Breast epithelium (tissue), 4 donors: ENCODE results near the gene CITED1. TPM values are rescaled to one million over a fixed set of nuclear protein-coding genes. Genes with fewer than 3 reads are reported as not detected.

Experiments
- DNase-seq, 2 donors: peaks; one replicate each; pipeline ENCODE4 v3.0.0-alpha.2; 2019; ENCODE audit warnings: low spot score in 2 of 2
- H3K27ac ChIP-seq, 2 donors: fragments of 200-600 bp; sonication (generic) in 1 of 2; one replicate each; pipeline ENCODE4 v1.5.1; 2016 to 2019; ENCODE audit warnings: mild to moderate bottlenecking in 1 of 2
- H3K27me3 ChIP-seq, 2 donors: fragments of 200-600 bp; sonication (generic) in 1 of 2; one replicate each; pipeline versions ENCODE4 v1.5.1 to v1.6.0; 2017 to 2019; ENCODE audit warnings: control low read depth in 1 of 2, mild to moderate bottlenecking in 1 of 2
- H3K36me3 ChIP-seq: fragments of 200-600 bp; one replicate; pipeline ENCODE4 v1.5.1; 2019
- H3K4me1 ChIP-seq, 2 donors: fragments of 200-600 bp; sonication (generic); one replicate each; pipeline ENCODE4 v1.5.1; 2016 to 2019; ENCODE audit warnings: control low read depth in 1 of 2
- H3K4me3 ChIP-seq, 3 donors: fragments of 200-600 bp; sonication (generic); 1 replicate in 2 of 3; 2 replicates in 1 of 3; pipeline ENCODE4 v1.5.1; 2016 to 2019; ENCODE audit warnings: mild to moderate bottlenecking in 3 of 3, moderate library complexity in 2 of 3
- H3K9me3 ChIP-seq, 2 donors: fragments of 200-600 bp; sonication (generic) in 1 of 2; one replicate each; pipeline ENCODE4 v1.5.1; 2016 to 2019; ENCODE audit warnings: control low read depth in 1 of 2
- POLR2A ChIP-seq: fragments of 450-650 bp; IDR thresholded peaks from one replicate; pipeline ENCODE4 v1.6.1; 2016; ENCODE audit warnings: antibody characterized with exemption, mild to moderate bottlenecking, moderate library complexity
- POLR2AphosphoS5 ChIP-seq, 3 donors: sonication (generic); formaldehyde crosslinking; IDR thresholded peaks; one replicate each; pipeline ENCODE4 v1.6.1; 2017; ENCODE audit warnings: antibody characterized with exemption in 3 of 3
- intact Hi-C: fragments of 100-400 bp; cut with DNase I; formaldehyde crosslinking; loops from one replicate; pipeline ENCODE4 v1.15.1; 2023; ENCODE audit warnings: low total_unique reads
- total RNA-seq, 3 donors: library from RNA; depleted of rRNA; stranded (reverse); fragments of >200 nt; gene quantifications; one replicate each; pipeline ENCODE4 v1.1.0, GENCODE V29; 2016
- TF ChIP-seq, protein P1 (sequence below), 3 donors: fragments of 450-650 bp; IDR thresholded peaks; one replicate each; pipeline ENCODE4 v1.5.1; 2016 to 2017; ENCODE audit warnings: antibody characterized with exemption in 3 of 3, mild to moderate bottlenecking in 3 of 3, moderate library complexity in 3 of 3

The CITED1 gene
- total RNA-seq, 3 donors from 2014 or later, result 0.32 to 28.2 (median 24.6) TPM

DNA sequence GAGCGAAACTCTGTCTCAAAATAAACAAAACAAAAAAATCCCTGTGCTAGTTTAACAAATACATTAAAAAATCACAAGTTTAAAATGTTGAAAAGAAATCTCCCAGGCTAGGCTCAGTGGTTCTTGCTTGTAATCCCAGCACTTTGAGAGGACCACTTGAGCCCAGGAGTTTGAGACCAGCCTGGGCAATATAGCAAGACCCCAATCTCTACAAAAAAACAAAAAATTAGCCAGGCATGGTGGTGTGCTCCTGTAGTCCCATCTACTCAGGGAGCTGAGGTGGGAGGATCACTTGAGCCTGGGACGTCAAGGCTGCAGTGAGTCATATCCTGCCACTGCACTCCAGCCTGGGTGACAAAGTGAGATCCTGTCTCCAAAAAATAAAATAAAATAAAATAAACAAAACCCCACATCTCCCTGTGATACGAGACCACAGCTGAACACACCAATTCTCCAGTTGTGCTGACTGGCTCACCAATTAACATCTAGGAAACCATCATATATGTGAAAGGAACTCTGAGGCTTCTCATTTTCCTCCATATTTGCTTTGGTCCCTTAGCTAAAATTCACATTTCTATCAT, 36.0 kb downstream of the CITED1 start:
- intact Hi-C loops, result no loop called here
- H3K27ac ChIP-seq, result peak overlapping the region in 1 of 2 donors; percentile 20
- no peaks in the 10 kb centered on the region for H3K27me3 ChIP-seq
- DNase-seq, result no peak
- H3K9me3 ChIP-seq, result no peaks in the 10 kb centered on the region
- TF ChIP-seq POLR2A (no peak), POLR2AphosphoS5 (IDR thresholded peaks at IDR 0.05) (no peak)
- TF ChIP-seq, protein P1, sequence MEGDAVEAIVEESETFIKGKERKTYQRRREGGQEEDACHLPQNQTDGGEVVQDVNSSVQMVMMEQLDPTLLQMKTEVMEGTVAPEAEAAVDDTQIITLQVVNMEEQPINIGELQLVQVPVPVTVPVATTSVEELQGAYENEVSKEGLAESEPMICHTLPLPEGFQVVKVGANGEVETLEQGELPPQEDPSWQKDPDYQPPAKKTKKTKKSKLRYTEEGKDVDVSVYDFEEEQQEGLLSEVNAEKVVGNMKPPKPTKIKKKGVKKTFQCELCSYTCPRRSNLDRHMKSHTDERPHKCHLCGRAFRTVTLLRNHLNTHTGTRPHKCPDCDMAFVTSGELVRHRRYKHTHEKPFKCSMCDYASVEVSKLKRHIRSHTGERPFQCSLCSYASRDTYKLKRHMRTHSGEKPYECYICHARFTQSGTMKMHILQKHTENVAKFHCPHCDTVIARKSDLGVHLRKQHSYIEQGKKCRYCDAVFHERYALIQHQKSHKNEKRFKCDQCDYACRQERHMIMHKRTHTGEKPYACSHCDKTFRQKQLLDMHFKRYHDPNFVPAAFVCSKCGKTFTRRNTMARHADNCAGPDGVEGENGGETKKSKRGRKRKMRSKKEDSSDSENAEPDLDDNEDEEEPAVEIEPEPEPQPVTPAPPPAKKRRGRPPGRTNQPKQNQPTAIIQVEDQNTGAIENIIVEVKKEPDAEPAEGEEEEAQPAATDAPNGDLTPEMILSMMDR (IDR thresholded peaks at IDR 0.05), result no peak
- H3K4me3 ChIP-seq, result no peak overlapping the region
- no peaks in the 10 kb centered on the region for H3K4me1 ChIP-seq
- no peaks in the 10 kb centered on the region for H3K36me3 ChIP-seq

DNA sequence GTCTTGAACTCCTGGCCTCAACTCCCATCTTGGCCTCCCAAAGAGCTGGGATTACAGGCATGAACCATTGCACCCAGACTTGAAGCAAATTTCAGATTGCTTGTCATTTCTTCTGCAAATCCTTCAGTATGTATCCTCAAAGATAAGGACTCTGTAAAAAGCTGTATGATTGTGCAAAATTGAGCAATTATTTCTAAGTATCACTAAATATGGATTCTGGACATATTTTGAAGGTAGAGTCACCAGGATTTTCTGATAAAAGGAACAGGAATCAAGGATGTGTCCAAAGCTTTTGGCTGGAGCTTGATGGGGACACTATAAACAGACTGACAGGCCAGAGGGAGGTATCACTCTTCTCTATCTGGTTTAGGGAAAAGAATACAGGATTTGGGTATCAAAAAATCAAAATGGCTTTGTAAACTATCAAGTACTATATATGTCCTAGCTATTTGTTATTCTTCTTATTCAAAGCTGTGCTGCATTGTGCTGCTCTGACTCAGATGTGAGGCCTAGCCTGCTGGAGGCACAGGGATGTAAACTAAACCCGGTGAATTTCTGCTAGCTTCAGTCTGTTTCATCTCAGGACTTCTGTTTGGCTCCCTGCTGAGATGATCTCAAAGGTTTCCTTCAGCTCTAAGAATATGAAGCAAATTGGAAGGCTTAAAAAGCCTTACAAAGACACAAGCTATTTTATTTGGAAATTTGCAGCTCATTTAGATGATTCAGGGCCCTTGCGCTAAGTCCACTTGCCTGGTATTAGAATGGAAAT, 36.9 kb downstream of the CITED1 start:
- H3K4me1 ChIP-seq, result no peaks in the 10 kb centered on the region

DNA sequence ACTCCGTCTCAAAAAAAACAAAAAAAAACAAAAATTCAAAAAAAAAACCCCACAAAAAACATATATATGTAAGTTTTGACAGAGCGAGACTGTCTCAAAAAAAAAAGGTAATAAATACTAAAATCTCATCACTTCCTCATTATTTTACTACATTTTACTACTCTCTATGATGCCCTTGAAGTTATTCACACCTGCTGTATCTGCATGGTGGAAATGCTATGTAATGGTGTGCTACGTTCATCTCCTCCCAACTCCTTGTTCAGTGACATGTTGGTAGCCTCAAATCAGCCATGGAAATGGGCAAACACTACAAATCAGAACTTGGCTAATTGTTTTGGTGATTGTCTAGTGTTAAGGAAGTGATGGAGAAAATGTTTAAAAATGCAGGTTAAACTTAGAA, 40.5 kb downstream of the CITED1 start:
- intact Hi-C loops, result no loop called here
- H3K36me3 ChIP-seq, result no peaks in the 10 kb centered on the region
- H3K9me3 ChIP-seq, result no peaks in the 10 kb centered on the region
- H3K27ac ChIP-seq, result no peak overlapping the region
- H3K4me3 ChIP-seq, result no peak overlapping the region
- H3K27me3 ChIP-seq, result no peaks in the 10 kb centered on the region
- no peaks in the 10 kb centered on the region for H3K4me1 ChIP-seq
- TF ChIP-seq POLR2AphosphoS5 (IDR thresholded peaks at IDR 0.05), result no peak
- TF ChIP-seq, protein P1 (IDR thresholded peaks at IDR 0.05), result no peak
- no peak for TF ChIP-seq POLR2A
- no peak for DNase-seq

More for the DNA sequence above, 36.9 kb downstream of the CITED1 start:
- no peak overlapping the region for H3K4me3 ChIP-seq
- no peaks in the 10 kb centered on the region for H3K9me3 ChIP-seq
- H3K27ac ChIP-seq, result no peak overlapping the region
- H3K27me3 ChIP-seq, result no peaks in the 10 kb centered on the region
- DNase-seq, result no peak
- no peaks in the 10 kb centered on the region for H3K36me3 ChIP-seq
- intact Hi-C loops, result no loop called here
- TF ChIP-seq, protein P1 (IDR thresholded peaks at IDR 0.05), result no peak
- no peak for TF ChIP-seq POLR2A

DNA sequence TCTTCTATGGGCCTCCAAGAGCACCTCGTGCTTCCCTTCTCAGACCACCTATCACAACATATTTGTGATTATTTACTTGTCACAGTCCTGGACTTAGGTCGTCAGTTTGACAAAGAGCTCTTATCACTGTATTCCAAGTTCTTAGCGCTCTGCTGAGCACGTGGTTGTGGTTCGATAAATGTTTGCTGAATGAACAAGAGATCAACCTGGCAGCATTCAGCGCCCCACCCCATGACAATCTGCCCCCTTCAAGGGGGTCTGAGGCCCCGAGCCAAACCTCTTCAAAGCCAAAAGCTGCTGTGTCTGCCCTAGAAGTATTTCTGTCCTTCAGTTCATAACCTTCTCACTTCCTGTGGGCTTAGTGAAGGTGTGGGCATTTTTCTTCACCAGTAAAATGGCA, 43.6 kb downstream of the CITED1 start:
- intact Hi-C loops, result no loop called here
- Histone ChIP-seq H3K36me3 (no peaks in the 10 kb centered on the region), H3K4me1 (no peaks in the 10 kb centered on the region), H3K4me3 (no peak overlapping the region), H3K27ac (no peak overlapping the region), H3K27me3 (no peaks in the 10 kb centered on the region), H3K9me3 (no peaks in the 10 kb centered on the region)
- TF ChIP-seq, protein P1 (IDR thresholded peaks at IDR 0.05), result no peak
- TF ChIP-seq POLR2A, result no peak
- no peak for TF ChIP-seq POLR2AphosphoS5 (IDR thresholded peaks at IDR 0.05)
- no peak for DNase-seq

DNA sequence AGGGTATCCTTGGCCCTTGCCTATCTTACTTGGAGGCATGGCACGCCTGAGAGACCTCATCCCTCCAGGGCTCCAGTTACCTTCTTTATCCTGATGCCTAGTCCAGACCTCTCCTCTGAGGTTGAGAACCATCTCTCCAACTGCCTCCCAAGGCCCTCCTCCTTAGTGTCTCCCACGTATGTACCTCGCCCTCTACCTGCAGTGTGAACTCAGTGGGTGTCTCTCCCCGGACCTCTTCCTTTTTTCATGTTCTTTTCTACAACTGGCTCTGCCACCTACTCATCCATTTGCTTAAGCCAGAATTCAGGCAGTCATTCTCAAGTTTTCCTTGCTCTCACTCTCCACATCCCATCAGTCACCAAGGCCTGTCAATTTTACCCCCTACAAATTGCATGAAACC, 45.3 kb downstream of the CITED1 start:
- DNase-seq, result no peak
- Histone ChIP-seq H3K36me3 (no peaks in the 10 kb centered on the region), H3K27me3 (peaks cover 0 to 5% of the 10 kb centered on the region in 2 donors), H3K27ac (no peak overlapping the region), H3K4me1 (no peaks in the 10 kb centered on the region), H3K9me3 (no peaks in the 10 kb centered on the region), H3K4me3 (no peak overlapping the region)
- intact Hi-C loops, result no loop called here
- TF ChIP-seq, protein P1 (IDR thresholded peaks at IDR 0.05), result no peak
- TF ChIP-seq POLR2A (no peak), POLR2AphosphoS5 (IDR thresholded peaks at IDR 0.05) (no peak)
